GM18907 (cell line): ENCODE data around the gene MAG.

Experiments
- ATAC-seq: cut with Tn5 transposase; IDR thresholded peaks from one replicate; pipeline ENCODE4 v1.9.1; 2021; ENCODE audit warnings: mild to moderate bottlenecking, moderate library complexity; ENCODE audit not compliant: unreplicated experiment

The MAG gene

DNA sequence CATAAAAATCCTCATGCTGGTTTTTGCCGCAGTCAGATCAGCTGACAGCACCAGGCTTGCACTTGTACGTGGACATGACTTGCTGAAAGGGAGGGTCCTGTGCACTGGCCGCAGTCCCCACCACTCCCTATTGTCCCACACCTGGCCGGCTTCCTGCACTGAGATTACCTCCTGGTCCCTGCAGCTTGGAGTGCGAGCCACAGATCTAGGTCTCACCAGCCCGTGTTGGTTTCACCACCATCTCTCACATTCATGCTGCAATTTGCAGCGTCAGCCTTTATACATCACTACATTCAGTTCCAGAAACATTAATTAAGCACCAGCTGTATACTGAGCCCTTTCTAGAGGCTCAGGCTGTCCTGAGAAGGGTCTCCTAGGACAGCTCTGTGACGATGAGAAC lies 22.1 kb downstream of the MAG start:
- ATAC-seq, result no peak

DNA sequence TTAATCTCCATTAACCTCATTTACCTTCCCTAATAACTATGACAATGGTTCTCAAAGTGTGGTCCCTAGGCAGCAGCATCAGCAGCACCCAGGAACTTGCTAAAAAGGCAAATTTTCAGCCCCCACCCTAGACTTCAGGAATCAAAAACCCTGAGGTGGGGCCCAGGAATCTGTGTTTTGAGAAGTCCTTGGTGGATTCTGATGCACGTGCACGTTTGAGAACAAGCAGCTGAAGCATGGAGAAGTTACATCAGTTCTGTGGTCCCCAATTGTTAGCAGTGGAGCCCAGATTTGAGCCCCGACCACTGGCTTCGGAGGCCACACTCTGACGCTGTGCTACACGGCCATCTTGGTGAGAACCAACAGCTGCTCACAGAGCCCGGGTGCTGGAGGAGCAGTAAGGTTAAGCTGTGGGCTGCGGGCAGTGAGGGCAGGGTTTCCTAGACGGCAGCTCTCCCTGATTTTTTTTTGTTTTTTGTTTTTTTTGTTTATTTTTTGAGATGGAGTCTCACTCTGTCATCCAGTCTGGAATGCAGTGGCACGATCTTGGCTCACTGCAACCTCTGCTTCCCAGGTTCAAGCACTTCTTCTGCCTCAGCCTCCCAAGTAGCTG lies 23.0 kb downstream of the MAG start:
- no peak for ATAC-seq

DNA sequence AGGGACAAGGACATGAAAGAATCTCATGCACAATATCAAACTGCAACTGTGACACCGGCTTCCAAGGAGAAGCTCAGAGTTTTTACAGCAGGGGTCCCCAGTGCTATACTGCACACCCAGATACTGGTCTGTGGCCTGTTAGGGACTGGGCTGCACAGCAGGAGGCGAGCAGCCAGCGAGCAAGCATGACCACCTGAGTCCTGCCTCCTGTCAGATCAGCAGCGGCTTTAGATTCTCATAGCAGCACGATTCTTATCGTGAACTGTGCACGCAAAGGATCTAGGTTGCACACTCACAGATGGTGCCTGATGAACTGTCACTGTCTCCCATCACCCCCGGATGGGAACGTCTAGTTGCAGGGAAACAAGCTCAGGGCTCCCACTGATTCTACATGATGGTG lies 23.9 kb downstream of the MAG start:
- no peak for ATAC-seq

DNA sequence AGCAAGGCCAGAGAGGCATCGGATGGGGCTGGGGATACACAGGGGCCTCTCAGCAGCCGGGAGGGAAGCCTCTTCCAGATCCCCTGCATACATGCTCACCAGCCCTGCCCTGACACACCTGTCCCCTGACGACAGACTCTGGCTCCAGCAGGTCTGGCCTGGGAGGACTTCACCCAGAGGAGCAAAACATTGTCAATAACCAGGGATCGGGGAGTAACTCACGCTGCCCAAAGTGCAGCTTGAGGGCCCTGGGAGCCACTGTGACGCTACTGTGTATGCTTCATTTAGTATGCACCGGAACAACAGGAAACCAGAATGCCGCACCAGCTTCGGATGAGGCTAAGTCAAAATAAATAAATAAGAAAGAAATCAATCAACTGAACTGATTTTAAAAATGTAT lies 24.6 kb downstream of the MAG start:
- no peak for ATAC-seq

DNA sequence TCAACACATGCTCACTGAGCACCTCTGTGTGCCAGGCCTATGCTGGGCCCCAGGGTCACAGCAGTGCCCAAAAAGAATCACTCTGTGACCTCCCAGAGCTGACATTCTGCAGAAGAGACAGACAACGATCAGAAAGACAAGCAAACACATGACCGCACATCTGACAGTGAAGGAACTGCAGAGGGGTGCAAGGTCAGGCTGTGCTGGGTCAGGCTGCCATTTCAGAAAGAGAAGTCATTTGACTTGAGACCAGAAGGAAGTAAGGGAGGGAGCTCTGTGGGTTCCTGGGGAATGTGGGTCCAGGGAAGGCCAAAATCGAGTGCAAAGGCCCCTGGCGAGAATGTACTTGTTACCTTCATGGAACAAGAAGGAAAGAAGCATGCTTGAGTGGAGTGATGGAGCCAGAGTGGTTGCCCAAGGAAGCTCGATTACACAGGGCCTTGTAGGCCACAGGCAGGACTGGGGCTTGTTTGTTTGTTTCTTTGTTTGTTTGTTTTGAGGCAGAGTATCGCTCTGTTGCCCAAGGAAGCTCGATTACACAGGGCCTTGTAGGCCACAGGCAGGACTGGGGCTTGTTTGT lies 25.6 kb downstream of the MAG start:
- no peak for ATAC-seq

DNA sequence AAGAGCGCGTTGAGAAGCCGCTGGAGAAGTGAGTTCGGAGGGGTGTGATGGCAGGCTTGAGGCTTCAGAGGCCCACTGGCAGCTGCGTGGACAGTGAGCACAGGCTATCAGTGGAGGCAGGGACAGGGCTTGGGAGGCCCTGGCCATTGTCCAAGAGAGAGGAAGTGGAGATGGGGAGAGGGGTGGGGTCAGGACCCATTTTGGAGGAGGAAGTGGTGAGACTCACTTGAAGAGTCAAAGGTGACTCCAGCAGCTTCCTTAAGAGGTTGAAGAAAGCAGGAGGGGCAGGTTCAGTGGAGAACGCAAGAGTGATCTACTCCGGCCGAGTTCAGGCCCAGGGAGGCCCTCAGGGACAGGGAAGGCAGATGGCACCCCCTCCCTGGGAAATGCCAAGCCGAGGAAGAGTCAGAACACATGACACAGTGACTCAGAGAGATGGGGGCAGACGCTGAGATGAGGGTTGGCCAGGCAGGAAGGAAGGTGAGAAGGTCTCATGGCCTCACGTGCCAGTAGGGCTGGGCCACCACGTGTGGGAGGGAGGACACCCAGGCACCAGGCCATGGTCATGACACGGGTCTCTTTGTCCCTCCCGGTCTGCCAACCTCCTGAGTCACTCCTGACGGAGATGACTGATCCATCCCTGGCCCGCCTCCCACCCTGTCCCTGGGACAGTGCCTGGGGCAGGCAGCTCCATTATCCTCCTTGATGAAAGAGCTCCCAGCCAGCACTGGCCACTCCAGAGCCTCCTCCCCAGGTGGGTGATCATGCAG lies 26.9 kb downstream of the MAG start:
- no peak for ATAC-seq

DNA sequence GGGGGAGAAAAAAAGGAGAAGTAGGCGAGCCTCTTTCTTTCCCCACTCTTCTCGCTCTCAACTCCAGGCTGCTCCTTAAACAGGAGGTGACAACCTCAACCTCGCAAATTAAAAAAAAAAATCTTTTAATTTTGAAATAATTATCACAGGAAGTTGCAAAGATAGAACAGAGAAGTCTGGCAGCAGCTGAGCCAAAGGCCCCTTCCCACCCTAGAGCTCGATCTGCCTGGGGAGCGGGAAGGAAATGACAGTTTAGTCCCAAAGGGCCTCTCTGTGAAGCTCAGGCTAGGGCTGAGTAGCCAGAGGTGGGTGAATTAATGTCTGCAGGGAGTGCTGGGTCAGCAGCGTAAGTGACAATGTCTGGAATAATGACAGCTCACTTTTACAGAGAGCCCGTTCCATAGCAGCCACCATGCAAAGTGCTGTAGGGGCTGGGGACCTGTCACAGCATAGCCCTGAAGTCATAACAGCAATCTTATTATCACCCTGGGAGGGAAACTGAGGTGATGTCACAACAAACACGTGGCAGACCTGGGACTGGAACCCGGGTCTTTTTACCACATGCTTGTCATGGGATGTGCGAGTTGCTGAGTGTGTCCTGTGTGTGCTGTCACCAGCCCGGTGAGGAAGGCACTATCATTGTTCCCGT lies 28.2 kb downstream of the MAG start:
- no peak for ATAC-seq

DNA sequence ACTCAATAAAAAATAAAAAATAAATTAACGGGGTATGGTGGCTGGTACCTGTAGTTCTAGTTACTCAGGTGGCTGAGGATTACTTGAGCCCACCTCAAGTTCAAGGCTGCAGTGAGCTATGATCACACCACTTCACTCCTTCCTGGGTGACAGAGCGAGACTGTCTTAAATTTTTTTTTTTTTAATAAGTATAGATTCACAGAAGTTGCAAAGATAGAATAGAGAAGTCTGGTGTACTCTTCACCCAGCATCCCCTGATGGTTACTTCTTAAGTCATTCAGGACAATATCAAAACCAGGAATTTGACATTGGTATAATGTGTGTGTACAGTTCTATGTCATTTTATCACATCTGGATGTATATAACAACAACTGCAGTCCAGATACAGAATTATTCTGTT lies 29.3 kb downstream of the MAG start:
- ATAC-seq, result no peak

DNA sequence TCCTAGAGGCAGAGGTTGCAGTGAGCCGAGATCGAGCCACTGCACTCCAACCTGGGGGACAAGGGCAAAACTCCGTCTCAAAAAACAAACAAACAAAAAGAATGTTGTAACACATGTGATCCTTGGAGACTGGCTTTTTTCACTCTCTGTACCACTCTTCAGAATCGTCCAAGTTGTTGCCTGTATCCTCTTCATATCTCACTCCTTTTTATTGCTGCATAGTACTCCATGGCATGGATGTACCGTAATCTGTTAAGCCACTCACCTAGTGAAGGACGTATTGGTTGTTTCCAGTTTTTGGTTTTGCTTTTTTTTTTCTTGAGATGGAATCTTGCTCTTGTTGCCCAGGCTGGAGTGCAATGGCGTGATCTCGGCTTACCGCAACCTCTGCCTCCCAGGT lies 30.1 kb downstream of the MAG start:
- no peak for ATAC-seq

DNA sequence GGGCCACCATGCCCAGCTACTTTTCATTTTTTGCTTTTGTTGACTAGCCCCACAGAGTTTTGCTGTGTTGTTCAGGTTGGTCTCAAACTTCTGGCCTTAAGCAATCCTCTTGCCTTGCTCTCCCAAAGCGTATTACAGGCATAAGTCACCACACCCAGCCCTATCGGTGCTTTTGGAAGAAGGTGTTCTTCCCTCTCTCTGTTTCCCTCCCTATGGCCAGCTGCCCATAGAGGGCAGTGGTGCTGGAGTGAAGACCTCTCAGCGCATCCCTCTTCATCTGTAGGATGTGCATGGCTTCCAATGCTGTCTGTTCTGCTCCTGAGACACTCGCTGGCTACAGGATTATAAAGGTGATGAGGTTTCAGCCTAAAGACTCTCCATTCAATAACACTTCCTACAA lies 35.7 kb downstream of the MAG start:
- ATAC-seq, result no peak

DNA sequence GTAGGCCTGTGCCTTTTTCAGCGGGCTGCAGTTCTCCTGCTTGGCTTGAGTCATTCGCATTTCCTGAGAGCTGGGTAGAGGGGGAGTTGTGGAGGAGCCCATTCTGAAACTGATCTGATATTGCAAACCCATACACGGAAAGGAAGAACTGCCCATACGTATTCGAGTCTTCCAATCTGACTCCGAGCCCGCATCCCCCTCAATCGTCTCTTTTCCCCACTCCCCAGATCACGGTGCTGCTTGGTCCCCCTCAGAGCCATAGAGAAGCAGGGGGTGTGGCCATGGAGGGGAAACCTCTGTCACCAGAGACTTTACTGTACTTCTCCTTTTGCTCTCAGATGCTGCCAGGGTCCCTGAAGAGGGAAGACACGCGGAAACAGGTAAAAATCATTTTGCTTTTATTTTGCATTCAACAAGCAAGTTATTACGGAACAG lies 36.9 kb downstream of the MAG start, which contains the start of gene CD22:
CD22 (plus strand) TSS at position 337 of the 435 bp plus-strand sequence. CDS start 2,854 bp downstream, outside the sequence.
- ATAC-seq, result peak; percentile 30

DNA sequence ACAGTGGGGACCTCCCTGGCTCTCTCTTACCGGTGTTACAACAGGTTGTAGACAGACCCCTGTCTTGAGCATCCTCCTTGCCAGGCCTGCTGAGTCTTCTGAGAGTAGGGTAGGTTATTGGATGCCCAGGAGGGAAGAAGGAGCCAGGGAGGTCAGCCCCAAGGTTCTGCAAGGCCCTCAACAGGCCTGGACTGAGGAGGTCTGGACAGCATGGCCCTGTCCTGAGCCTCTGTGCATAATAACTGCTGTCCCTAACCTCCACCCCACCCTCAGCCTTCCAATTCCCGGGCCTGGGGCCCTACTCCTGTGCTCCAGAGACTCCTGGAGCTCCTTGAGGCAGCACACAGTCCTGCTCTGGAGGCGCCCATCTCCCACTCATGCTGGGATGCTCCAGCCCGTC lies 37.4 kb downstream of the MAG start:
- ATAC-seq, result no peak

DNA sequence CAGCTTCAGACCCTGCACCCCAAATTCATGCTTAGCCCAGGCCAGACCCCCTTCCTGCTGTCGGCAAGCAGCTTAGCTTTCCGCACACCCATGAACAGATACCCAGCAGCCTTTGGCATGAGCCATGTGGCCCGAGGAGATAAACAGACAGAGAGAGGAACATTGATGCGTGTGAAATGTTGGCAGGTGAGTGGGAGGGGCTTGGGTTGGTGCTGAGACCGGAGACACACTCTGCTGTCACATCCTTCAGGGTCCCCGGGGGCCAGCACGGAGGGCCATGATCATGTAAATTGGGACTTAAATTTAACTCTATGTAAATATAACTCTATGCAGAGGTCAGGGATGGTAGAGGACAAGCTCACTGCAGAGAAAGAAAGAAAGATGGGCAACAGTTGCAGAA lies 38.5 kb downstream of the MAG start:
- ATAC-seq, result peak; percentile 55

DNA sequence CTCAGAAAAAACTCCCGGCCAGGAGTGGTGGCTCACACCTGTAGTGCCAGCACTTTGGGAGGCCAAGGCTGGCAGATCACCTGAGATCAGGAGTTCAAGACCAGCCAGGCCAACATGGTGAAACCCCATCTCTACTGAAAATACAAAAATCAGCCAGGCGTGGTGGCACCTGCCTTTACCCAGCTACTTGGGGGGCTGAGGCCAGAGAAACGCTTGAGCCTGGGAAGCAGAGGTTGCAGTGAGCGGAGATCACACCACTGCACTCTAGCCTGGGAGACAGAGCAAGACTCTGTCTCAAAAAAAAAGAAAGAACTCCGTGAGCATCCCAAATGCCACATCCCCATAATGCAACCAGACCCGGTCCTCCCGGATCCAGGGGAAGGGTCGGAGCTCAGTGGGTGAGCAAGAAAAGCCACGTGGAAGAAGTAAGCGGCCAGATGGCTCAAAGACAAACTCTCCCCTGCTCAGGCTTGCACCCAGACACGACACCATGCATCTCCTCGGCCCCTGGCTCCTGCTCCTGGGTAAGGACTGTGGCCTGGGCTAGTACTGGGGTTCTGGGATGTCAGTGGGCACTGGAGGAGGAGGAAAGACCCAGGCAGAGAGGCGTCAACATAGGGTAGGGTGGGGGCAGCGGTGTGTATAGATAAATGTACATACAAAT lies 39.7 kb downstream of the MAG start:
- no peak for ATAC-seq

DNA sequence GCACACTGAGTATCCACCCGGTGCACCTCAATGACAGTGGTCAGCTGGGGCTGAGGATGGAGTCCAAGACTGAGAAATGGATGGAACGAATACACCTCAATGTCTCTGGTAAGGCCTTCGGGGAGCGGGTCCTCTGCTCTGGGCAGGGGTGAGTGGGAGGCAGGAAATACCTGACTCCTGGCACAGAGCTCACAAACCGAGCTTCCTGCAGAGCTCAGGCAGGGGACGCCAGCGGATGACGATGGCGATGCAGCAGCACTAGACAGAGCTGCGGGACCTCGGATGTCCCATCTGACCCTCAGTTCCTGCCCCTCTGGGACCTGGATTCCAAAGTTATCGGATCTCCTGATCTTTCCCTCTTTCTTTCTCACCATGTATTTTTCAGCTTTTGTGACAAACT lies 40.9 kb downstream of the MAG start:
- no peak for ATAC-seq

DNA sequence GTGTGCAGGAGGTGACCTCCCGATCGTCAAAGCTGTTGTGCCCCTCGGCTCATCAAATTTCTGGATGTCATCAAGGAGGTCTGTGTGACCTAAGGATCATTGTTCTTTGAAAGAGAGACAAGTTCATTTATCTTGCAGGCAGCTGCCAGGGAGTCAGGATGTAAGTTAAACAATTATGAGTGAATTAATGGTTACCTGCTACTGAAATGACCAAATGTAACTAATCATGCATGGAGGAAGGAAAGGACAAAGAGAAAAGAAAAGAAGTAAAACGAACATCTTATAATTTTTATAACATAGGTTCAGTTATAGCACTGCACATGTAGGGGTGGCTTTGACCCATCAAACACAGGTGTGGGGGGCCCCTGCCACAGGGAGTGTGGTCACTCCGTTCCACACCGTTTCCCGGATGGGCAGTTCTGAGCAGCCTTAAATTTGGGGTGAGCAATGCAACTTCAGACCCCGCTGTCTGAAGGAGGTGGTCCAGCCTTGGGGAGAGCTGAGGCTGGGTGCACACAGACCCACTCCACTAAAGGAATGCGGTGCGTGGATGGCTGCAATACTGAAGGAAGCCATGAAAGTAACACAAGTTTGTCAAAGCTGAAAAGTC lies 42.3 kb downstream of the MAG start:
- no peak for ATAC-seq

DNA sequence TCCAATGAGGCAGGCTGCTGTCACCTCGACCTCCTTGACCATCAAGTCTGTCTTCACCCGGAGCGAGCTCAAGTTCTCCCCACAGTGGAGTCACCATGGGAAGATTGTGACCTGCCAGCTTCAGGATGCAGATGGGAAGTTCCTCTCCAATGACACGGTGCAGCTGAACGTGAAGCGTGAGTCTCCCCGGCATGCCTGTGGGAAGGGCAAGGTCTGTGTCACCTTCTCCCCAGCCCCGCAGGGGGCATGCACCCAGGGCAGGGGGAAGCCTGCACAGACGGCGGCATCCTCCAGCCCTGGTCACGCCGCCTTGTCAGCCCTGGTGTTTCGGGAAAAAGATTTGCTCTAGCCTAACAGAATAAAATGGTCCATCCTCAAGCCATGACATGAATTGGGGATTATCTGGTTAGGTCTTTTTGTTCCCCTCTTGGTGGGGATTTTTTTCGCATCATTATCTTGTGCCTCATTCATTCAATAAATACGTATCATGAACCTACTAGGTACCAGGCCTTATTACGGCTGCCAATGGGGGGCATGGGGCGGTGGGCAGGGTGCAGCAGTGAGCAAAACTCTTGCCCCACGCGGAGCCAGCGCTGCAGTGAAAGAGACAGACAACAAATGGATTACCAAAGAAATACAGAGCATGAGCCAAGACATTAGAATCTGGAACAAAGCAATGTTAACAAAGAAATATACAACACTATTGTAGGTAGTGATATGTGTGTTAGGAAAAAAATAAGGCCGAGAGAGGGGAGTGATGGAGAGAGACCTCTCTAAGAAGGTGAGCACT lies 44.4 kb downstream of the MAG start:
- ATAC-seq, result no peak

DNA sequence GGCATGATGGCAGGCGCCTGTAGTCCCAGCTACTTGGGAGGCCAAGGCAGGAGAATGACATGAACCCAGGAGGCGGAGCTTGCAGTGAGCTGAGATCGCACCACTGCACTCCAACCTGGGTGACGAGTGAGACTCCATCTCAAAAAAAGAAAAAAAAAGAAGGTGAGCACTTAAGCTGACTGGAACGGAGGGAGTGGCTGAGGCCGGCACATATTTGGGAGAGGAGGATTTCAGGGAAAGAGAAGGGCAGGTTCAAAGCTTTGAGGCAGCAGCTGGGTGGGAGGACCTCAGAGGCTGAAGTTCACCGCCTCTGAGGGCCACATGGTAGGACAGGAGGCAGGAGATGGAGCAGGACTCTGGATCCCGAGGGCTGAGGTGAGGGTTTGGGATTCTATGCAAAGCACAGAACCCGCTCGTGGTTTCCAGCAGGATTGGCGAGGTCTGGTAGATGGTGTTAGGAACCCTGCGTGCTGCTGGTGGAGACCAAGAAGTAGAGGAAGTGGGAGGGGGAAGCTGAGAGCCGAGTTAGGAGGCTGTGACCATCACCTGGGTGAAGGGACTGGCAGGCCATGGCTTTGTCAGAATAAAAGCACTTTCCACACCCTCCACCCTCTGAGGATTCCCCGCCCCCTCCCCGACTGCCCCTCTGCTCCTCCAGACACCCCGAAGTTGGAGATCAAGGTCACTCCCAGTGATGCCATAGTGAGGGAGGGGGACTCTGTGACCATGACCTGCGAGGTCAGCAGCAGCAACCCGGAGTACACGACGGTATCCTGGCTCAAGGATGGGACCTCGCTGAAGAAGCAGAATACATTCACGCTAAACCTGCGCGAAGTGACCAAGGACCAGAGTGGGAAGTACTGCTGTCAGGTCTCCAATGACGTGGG lies 45.4 kb downstream of the MAG start:
- no peak for ATAC-seq

DNA sequence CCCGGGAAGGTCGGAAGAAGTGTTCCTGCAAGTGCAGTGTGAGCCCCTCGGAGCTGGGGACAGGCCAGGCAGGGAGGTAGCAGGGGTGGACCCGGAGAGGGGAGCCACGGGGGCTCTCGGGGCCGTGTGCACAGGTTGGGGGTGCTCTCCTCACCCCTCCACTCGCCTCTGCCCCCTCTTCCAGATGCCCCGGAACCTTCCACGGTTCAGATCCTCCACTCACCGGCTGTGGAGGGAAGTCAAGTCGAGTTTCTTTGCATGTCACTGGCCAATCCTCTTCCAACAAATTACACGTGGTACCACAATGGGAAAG lies 46.0 kb downstream of the MAG start:
- ATAC-seq, result no peak
